GM10266 (cell line): Measurements from ENCODE around the gene CENPP.

Source experiments
- DNase-seq: peaks from one replicate; pipeline ENCODE4 v3.0.0; 2012; ENCODE audit errors: extremely low spot score
- CTCF ChIP-seq: IDR thresholded peaks from 2 replicates; pipeline ENCODE4 v1.5.1; 2012; ENCODE audit warnings: mild to moderate bottlenecking, low read depth; ENCODE audit not compliant: control insufficient read depth, insufficient read depth; ENCODE audit errors: missing control alignments

Gene CENPP

GRCh38 chr9:92480986-92481633, 155.4 kb downstream of the CENPP start:
- peak; percentile 16 for DNase-seq
- no peak for TF ChIP-seq CTCF

- no peak for TF ChIP-seq CTCF
- no peak for DNase-seq
These were observed 156.6 kb downstream of the CENPP start, which contains the start of gene ASPN for GRCh38 chr9:92482329-92482728. TSS of gene ASPN (minus strand) at chr9:92482506.

- TF ChIP-seq CTCF, result no peak
- DNase-seq, result no peak
These were observed 157.1 kb downstream of the CENPP start for GRCh38 chr9:92482805-92483204.

- no peak for DNase-seq
- TF ChIP-seq CTCF, result no peak
These were observed 158.1 kb downstream of the CENPP start for GRCh38 chr9:92483627-92484545.

GRCh38 chr9:92484563-92484962, 158.8 kb downstream of the CENPP start:
- no peak for TF ChIP-seq CTCF
- no peak for DNase-seq

GRCh38 chr9:92486371-92486770, 160.6 kb downstream of the CENPP start:
- no peak for DNase-seq
- no peak for TF ChIP-seq CTCF
